Endothelial cell (in vitro differentiated cells): ENCODE measurements around the gene CKAP2L. TPM values are rescaled to one million over a fixed set of nuclear protein-coding genes. Genes with fewer than 3 reads are reported as not detected.
A peak's percentile ranks its signal among the peaks of the same experiment; 100 is the strongest.

Source experiments
- DNase-seq: peaks from one replicate; pipeline ENCODE4 v3.0.0; 2021; ENCODE audit warnings: low spot score
- H3K27ac Mint-ChIP-seq: one replicate; pipeline ENCODE4 v1.8.0; 2021; ENCODE audit warnings: mixed read lengths, inconsistent platforms; ENCODE audit not compliant: unreplicated experiment
- H3K27me3 Mint-ChIP-seq: one replicate; pipeline ENCODE4 v1.8.0; 2021; ENCODE audit warnings: mild to moderate bottlenecking, moderate library complexity, mixed read lengths, inconsistent platforms; ENCODE audit not compliant: unreplicated experiment
- H3K36me3 Mint-ChIP-seq: one replicate; pipeline ENCODE4 v1.8.0; 2021; ENCODE audit warnings: mild to moderate bottlenecking, low read depth, mixed read lengths, inconsistent platforms; ENCODE audit not compliant: unreplicated experiment
- H3K4me1 Mint-ChIP-seq: one replicate; pipeline ENCODE4 v1.8.0; 2021; ENCODE audit warnings: mild to moderate bottlenecking, mixed read lengths, inconsistent platforms; ENCODE audit not compliant: unreplicated experiment
- H3K4me3 Mint-ChIP-seq: one replicate; pipeline ENCODE4 v1.8.0; 2021; ENCODE audit warnings: mild to moderate bottlenecking, mixed read lengths, inconsistent platforms; ENCODE audit not compliant: unreplicated experiment
- H3K9me3 Mint-ChIP-seq: one replicate; pipeline ENCODE4 v1.8.0; 2021; ENCODE audit warnings: mixed read lengths, inconsistent platforms; ENCODE audit not compliant: unreplicated experiment
- CTCF ChIP-seq: fragments of 200-600 bp; sonication (generic); IDR thresholded peaks from one replicate; pipeline ENCODE4 v1.5.0; 2021; ENCODE audit warnings: antibody characterized with exemption; ENCODE audit not compliant: unreplicated experiment
- total RNA-seq: library from RNA; stranded (reverse); fragmentation: NEBNext Ultra II Directional; extraction: Animal tissue kit (Norgen Biotek cat#: 25700); gene quantifications from one replicate; pipeline ENCODE4 v1.2.1, GENCODE V29; 2021; ENCODE audit not compliant: unreplicated experiment

CKAP2L gene
- total RNA-seq, 1 donor from 2014 or later: 5.5 TPM

DNA sequence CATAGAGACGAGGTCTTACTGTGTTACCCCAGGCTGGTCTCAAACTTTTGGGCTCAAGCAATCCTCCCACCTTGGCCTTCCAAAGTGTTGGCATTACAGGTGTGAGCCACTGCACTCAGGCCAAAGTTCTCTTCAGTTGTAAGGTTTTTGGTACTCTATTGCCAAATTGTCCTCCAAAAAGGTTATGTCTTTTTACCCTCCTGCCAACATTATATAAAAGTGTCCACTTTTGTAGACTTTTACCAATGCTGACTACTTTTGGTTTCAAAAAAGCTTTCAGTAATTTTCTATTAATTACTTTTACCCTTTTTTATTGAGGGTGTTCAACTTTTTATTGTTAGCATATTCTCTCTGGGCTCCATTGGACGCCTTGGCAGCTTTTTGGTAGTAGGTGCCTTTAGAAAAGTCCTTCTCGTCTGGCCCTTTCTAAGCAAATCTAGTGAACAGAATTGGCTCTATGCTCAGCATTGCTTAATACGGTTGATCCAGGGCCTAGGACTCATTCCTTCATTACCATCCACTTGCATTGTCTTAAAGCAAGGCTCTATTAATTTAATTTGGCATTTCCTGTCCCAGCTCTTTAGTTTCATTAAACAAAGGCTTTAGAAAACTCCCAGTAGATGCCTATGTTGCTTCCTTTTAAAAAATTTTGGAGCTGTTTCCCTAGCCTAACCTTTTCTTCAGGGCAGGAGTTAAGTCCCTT, 36.6 kb upstream of the CKAP2L start:
- peaks cover 13% of the 10 kb centered on the region for H3K36me3 Mint-ChIP-seq
- H3K27ac Mint-ChIP-seq: no peak overlapping the region
- H3K9me3 Mint-ChIP-seq: no peaks in the 10 kb centered on the region
- no peak for TF ChIP-seq CTCF
- H3K4me1 Mint-ChIP-seq: peaks cover 17% of the 10 kb centered on the region
- DNase-seq: no peak
- H3K27me3 Mint-ChIP-seq: peaks cover 3% of the 10 kb centered on the region
- H3K4me3 Mint-ChIP-seq: no peak overlapping the region

- H3K36me3 Mint-ChIP-seq: peaks cover 13% of the 10 kb centered on the region
- peak overlapping the region; percentile 2 for H3K27ac Mint-ChIP-seq
- DNase-seq: no peak
- H3K4me1 Mint-ChIP-seq: peaks cover 13% of the 10 kb centered on the region
- no peaks in the 10 kb centered on the region for H3K9me3 Mint-ChIP-seq
- no peak for TF ChIP-seq CTCF
- H3K4me3 Mint-ChIP-seq: no peak overlapping the region
- H3K27me3 Mint-ChIP-seq: no peaks in the 10 kb centered on the region
These were observed 34.9 kb upstream of the CKAP2L start for GRCh38 chr2:112798979-112799975.

- H3K36me3 Mint-ChIP-seq: peaks cover 13% of the 10 kb centered on the region
- no peak overlapping the region for H3K4me3 Mint-ChIP-seq
- no peaks in the 10 kb centered on the region for H3K9me3 Mint-ChIP-seq
- H3K27ac Mint-ChIP-seq: no peak overlapping the region
- peaks cover 17% of the 10 kb centered on the region for H3K4me1 Mint-ChIP-seq
- no peak for DNase-seq
- TF ChIP-seq CTCF: no peak
- H3K27me3 Mint-ChIP-seq: no peaks in the 10 kb centered on the region
These were observed 32.1 kb upstream of the CKAP2L start for GRCh38 chr2:112796486-112796885.

DNA sequence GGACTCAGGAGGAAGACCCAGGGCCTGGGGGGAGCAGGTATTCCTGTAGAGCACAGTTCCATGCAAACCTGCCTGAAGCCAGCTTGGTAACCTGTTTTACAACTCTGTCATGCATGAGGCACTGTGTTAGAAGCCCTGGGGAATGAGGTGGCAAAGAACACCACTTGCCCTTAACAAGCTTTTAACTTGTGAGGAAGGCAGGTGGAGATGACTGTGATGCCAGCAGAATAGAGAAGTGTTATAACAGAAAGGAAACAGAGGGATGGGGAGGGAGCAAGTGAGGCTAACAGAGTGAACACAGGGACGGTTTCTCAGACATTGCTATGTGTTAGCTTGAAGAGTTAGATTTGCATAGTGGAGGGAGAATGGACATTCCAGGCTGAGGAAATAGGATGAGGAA, 31.4 kb upstream of the CKAP2L start:
- H3K27me3 Mint-ChIP-seq: no peaks in the 10 kb centered on the region

More for the DNA sequence above, 31.4 kb upstream of the CKAP2L start:
- H3K4me1 Mint-ChIP-seq: peaks cover 17% of the 10 kb centered on the region
- no peak for DNase-seq
- peaks cover 13% of the 10 kb centered on the region for H3K36me3 Mint-ChIP-seq
- H3K27ac Mint-ChIP-seq: no peak overlapping the region
- H3K4me3 Mint-ChIP-seq: no peak overlapping the region
- no peak for TF ChIP-seq CTCF
- no peaks in the 10 kb centered on the region for H3K9me3 Mint-ChIP-seq
